Cardiac fibroblast (primary cell): Measurements from ENCODE around the gene OPRM1.
A peak's percentile ranks its signal among the peaks of the same experiment; 100 is the strongest.

Experiments
- DNase-seq, 2 donors: peaks; one replicate each; pipeline versions ENCODE4 v3.0.0 to v3.0.0-alpha.2; 2010; ENCODE audit warnings: low read depth in 2 of 2
- H3K4me3 ChIP-seq, 2 donors: replicated peaks in 1 of 2; 1 replicate in 1 of 2; 2 replicates in 1 of 2; pipeline ENCODE4 v1.5.1; 2011; ENCODE audit warnings: low read depth in 2 of 2, low read length in 2 of 2, mild to moderate bottlenecking in 2 of 2, moderate library complexity in 1 of 2
- TF ChIP-seq, protein P1 (sequence below): IDR thresholded peaks from one replicate; pipeline ENCODE4 v1.5.1; 2011; ENCODE audit warnings: low read depth, mild to moderate bottlenecking, low read length, inconsistent platforms

Gene OPRM1

GRCh38 chr6:154292855-154293519, 253.9 kb downstream of the OPRM1 start:
- peak; percentile 71 to 82 for DNase-seq
- H3K4me3 ChIP-seq, result no peak overlapping the region
- TF ChIP-seq, protein P1, sequence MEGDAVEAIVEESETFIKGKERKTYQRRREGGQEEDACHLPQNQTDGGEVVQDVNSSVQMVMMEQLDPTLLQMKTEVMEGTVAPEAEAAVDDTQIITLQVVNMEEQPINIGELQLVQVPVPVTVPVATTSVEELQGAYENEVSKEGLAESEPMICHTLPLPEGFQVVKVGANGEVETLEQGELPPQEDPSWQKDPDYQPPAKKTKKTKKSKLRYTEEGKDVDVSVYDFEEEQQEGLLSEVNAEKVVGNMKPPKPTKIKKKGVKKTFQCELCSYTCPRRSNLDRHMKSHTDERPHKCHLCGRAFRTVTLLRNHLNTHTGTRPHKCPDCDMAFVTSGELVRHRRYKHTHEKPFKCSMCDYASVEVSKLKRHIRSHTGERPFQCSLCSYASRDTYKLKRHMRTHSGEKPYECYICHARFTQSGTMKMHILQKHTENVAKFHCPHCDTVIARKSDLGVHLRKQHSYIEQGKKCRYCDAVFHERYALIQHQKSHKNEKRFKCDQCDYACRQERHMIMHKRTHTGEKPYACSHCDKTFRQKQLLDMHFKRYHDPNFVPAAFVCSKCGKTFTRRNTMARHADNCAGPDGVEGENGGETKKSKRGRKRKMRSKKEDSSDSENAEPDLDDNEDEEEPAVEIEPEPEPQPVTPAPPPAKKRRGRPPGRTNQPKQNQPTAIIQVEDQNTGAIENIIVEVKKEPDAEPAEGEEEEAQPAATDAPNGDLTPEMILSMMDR, result no peak

- TF ChIP-seq, protein P1, result no peak
- H3K4me3 ChIP-seq, result no peak overlapping the region
- DNase-seq, result no peak
Measured at GRCh38 chr6:154295733-154296132, 256.7 kb downstream of the OPRM1 start.
